Upper lobe of left lung (tissue), 6 donors: ENCODE data around the gene NOL4L. TPM values are rescaled to one million over a fixed set of nuclear protein-coding genes. Genes with fewer than 3 reads are reported as not detected.

Source experiments
- ATAC-seq, 2 donors: fragments of 200-7000 bp; cut with Tn5 transposase; one replicate each; pipeline ENCODE4 v1.9.1; 2022; ENCODE audit warnings: mild to moderate bottlenecking in 2 of 2, moderate library complexity in 2 of 2; ENCODE audit not compliant: low FRiP score in 2 of 2
- DNase-seq, 2 donors: peaks; one replicate each; pipeline ENCODE4 v3.0.0-alpha.2; 2019 to 2020
- H3K27ac ChIP-seq, 4 donors: fragments of 200-600 bp; sonication (generic); one replicate each; pipeline ENCODE4 v1.5.1; 2016 to 2019
- H3K27me3 ChIP-seq, 4 donors: fragments of 200-600 bp; sonication (generic); one replicate each; pipeline ENCODE4 v1.5.1; 2017 to 2019
- H3K36me3 ChIP-seq, 4 donors: fragments of 200-600 bp; sonication (generic); one replicate each; pipeline ENCODE4 v1.5.1; 2016 to 2019
- H3K4me1 ChIP-seq, 4 donors: fragments of 200-600 bp; sonication (generic); one replicate each; pipeline ENCODE4 v1.5.1; 2018 to 2019
- H3K4me3 ChIP-seq, 4 donors: fragments of 200-600 bp; sonication (generic); one replicate each; pipeline ENCODE4 v1.5.1; 2017 to 2019; ENCODE audit warnings: mild to moderate bottlenecking in 2 of 4, moderate library complexity in 1 of 4
- H3K9me3 ChIP-seq, 4 donors: fragments of 200-600 bp; sonication (generic); one replicate each; pipeline ENCODE4 v1.5.1; 2018 to 2019
- CTCF ChIP-seq, 6 experiments: fragments of 450-650 bp in 4 of 6; fragments of 200-600 bp in 2 of 6; sonication (generic) in 2 of 6; IDR thresholded peaks; one replicate each; pipeline ENCODE4 v1.5.1; 2016 to 2019; ENCODE audit warnings: antibody characterized with exemption in 6 of 6
- EP300 ChIP-seq, 4 donors: sonication (generic); formaldehyde crosslinking; IDR thresholded peaks; one replicate each; pipeline ENCODE4 v1.5.1; 2017; ENCODE audit warnings: antibody characterized with exemption in 4 of 4, control low read depth in 2 of 4
- POLR2A ChIP-seq, 4 donors: fragments of 450-650 bp; IDR thresholded peaks; one replicate each; pipeline ENCODE4 v1.5.1; 2016 to 2017; ENCODE audit warnings: antibody characterized with exemption in 4 of 4, mild to moderate bottlenecking in 2 of 4
- POLR2AphosphoS5 ChIP-seq, 2 donors: sonication (generic); formaldehyde crosslinking; IDR thresholded peaks; one replicate each; pipeline ENCODE4 v1.5.1; 2017; ENCODE audit warnings: antibody characterized with exemption in 2 of 2
- WGBS, 2 donors: methylation state at CpG; one replicate each; pipeline ENCODE4 v1.1.5; 2017 to 2018; 5-methylcytosine and 5-hydroxymethylcytosine counted together
- total RNA-seq, 6 donors: library from RNA; depleted of rRNA in 4 of 6; stranded (reverse); fragments of >200 nt in 4 of 6; gene quantifications; one replicate each; pipeline versions ENCODE4 v1.1.0 to v1.2.1, GENCODE V29; 2016 to 2021
- donor health status: DM: no; HTN: no; CAD: no; lungs with moderate emphysema.
- donor health status: DM: no; HTN: yes; CAD: no; lungs with severe emphysema.

Gene NOL4L
- total RNA-seq, 6 donors from 2014 or later: 13.4 to 40.2 (median 19.0) TPM

GRCh38 chr20:32458837-32459220 is 126.3 kb downstream of the NOL4L start:
- Histone ChIP-seq H3K9me3 (no peaks in the 10 kb centered on the region), H3K27ac (no peak overlapping the region), H3K36me3 (peaks cover 0 to 28% (median 16%) of the 10 kb centered on the region in 4 donors), H3K4me1 (peaks cover 16 to 36% (median 29%) of the 10 kb centered on the region in 4 donors), H3K27me3 (no peaks in the 10 kb centered on the region), H3K4me3 (no peak overlapping the region)
- DNase-seq (no peak), ATAC-seq (no peak)
- no peak for TF ChIP-seq EP300 (IDR thresholded peaks at IDR 0.05)
- no peak for TF ChIP-seq CTCF (IDR thresholded peaks at IDR 0.05)
- TF ChIP-seq POLR2AphosphoS5 (IDR thresholded peaks at IDR 0.05): no peak
- no peak for TF ChIP-seq POLR2A (IDR thresholded peaks at IDR 0.05)
- WGBS, 2 donors: 80 to 86% methylated on average over 4 to 12 of the region's 12 CpGs

GRCh38 chr20:32458061-32458836 is 126.9 kb downstream of the NOL4L start:
- WGBS, 2 donors: 83 to 93% methylated on average over 2 to 10 of the region's 10 CpGs
- Histone ChIP-seq H3K27me3 (no peaks in the 10 kb centered on the region), H3K4me3 (no peak overlapping the region), H3K27ac (peak overlapping the region in 1 of 4 donors; percentile 59), H3K4me1 (peaks cover 16 to 30% (median 23%) of the 10 kb centered on the region in 4 donors), H3K9me3 (no peaks in the 10 kb centered on the region), H3K36me3 (peaks cover 1 to 34% (median 21%) of the 10 kb centered on the region in 4 donors)
- TF ChIP-seq CTCF (IDR thresholded peaks at IDR 0.05) (no peak), EP300 (IDR thresholded peaks at IDR 0.05) (no peak), POLR2AphosphoS5 (IDR thresholded peaks at IDR 0.05) (no peak), POLR2A (IDR thresholded peaks at IDR 0.05) (no peak)
- DNase-seq: no peak
- no peak for ATAC-seq

- DNase-seq (peak in 1 of 2 donors; percentile 89), ATAC-seq (peak in 1 of 2 donors; percentile 65)
- H3K27ac ChIP-seq: peak overlapping the region in 2 of 4 donors; percentile 59 to 65
- H3K4me3 ChIP-seq: peak overlapping the region in 3 of 4 donors; percentile 36 to 48 (median 48)
- H3K27me3 ChIP-seq: no peaks in the 10 kb centered on the region
- H3K4me1 ChIP-seq: peaks cover 16 to 26% (median 20%) of the 10 kb centered on the region in 4 donors
- no peaks in the 10 kb centered on the region for H3K9me3 ChIP-seq
- TF ChIP-seq POLR2AphosphoS5 (IDR thresholded peaks at IDR 0.05) (no peak), EP300 (IDR thresholded peaks at IDR 0.05) (no peak), CTCF (IDR thresholded peaks at IDR 0.05) (no peak), POLR2A (IDR thresholded peaks at IDR 0.05) (no peak)
- H3K36me3 ChIP-seq: peaks cover 9 to 41% (median 28%) of the 10 kb centered on the region in 4 donors
- WGBS, 2 donors: 30 to 33% methylated on average over 8 to 17 of the region's 29 CpGs
These were observed 127.6 kb downstream of the NOL4L start for GRCh38 chr20:32457479-32457986.

- H3K27me3 ChIP-seq: no peaks in the 10 kb centered on the region
- TF ChIP-seq CTCF (IDR thresholded peaks at IDR 0.05): peak; percentile 71 to 85 (median 80)
- no peak for TF ChIP-seq POLR2AphosphoS5 (IDR thresholded peaks at IDR 0.05)
- ATAC-seq (peak in 1 of 2 donors; percentile 69), DNase-seq (peak in 1 of 2 donors; percentile 90)
- H3K27ac ChIP-seq: peak overlapping the region in 2 of 4 donors; percentile 59 to 65
- 0 to 16% methylated on average over 1 to 36 of the region's 36 CpGs for WGBS, 2 donors
- H3K36me3 ChIP-seq: peaks cover 9 to 47% (median 32%) of the 10 kb centered on the region in 4 donors
- H3K4me3 ChIP-seq: peak overlapping the region in 3 of 4 donors; percentile 36 to 48 (median 48)
- peaks cover 16 to 26% (median 20%) of the 10 kb centered on the region in 4 donors for H3K4me1 ChIP-seq
- H3K9me3 ChIP-seq: no peaks in the 10 kb centered on the region
These were observed 128.2 kb downstream of the NOL4L start for GRCh38 chr20:32456869-32457478.
